Measurements from ENCODE around the gene PRKCSH. TPM values are rescaled to one million over a fixed set of nuclear protein-coding genes. Genes with fewer than 3 reads are reported as not detected.

Gene PRKCSH
- total RNA-seq, 8 experiments from 2014 or later, result 160 to 255 (median 196) TPM

DNA sequence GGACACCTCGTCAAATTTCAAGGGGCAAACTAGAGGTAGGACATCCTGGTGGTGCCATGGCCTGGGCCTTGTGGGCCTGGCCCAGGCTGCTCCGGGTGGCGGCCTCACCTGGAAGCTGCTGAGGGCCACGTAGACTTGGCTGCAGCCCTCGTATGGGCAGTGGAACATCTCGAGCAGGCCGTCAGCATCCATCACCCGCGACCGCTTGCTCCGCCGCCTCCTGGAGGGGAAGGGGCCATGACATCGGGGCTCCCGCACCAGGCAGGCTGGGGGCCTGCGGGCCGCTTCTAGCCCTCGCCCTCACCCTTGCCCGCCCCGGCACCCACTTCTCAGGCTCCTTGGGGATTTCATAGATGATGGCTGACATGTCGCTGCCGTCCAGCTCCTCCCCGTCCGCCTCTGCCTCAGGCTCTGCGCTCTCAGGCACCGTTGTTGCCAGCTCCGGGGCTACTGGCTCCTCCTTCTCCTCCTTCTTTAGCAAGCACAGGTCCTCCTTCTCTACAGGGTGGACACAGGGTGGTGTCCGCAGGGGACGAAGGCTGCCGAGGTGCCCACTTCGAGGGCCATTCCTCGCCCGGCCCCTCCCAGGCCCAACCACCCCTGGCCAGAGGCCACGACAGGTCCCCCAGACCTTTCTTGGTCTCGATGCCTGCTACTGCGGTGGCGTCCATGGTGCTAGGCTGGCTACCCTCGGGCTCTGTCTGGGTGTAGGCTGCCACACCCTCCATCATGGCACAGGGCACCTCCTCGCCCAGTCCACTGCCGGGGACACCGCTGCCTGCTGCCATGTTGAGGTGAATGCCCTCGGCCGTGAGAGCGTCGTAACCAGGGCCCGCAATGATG lies 51.4 kb downstream of the PRKCSH start:
- ATAC-seq (replicated peaks in 6 of 8), result no peak
- H3K4me3 ChIP-seq, result no peak overlapping the region
- in situ Hi-C loops (cut with MboI; ENCODE audit: low pct_unique_long_range_greater_than_20kb in 2 of 9, low sequenced_read_pairs in 9 of 9, unreplicated experiment in 9 of 9), result loop anchor here in 3 of 9 experiments (25.0 kb wide), 1 partner anchor 200 kb away; the partner anchor contains the start of gene TSPAN16 (in 3 of the 3)
- H3K4me1 ChIP-seq (replicated peaks in 1 of 2), result peaks cover 0 to 2% of the 10 kb centered on the region in 2 donors
- no peak overlapping the region for H3K27ac ChIP-seq
- 0 to 100% (median 94%) methylated on average over 1 to 5 of the region's 45 CpGs; no CpG with 5 or more reads in 3 of the 10 experiments for WGBS, 10 experiments

DNA sequence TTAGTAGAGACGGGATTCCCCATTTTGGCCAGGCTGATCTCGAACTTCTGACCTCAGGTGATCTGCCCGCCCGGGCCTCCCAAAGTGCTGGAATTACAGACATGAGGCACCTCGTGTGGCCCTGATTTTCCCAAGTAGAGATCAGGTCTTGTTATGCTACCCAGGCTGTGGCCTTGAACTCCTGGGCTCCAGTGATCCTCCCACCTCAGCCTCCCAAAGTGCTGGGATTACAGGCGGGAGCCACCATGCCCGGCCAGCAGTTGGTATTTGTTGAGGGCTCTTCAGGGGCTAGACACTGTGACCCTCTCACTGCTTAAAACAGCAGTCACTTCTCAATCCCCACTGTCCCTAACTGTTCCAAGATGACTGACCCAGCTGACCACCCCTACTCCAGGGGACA lies 53.9 kb downstream of the PRKCSH start:
- no peak overlapping the region for H3K4me3 ChIP-seq
- no peak for ATAC-seq (replicated peaks in 6 of 8)
- WGBS, 10 experiments, result 80 to 100% (median 100%) methylated on average over 1 to 4 of the region's 7 CpGs; no CpG with 5 or more reads in 4 of the 10 experiments
- H3K4me1 ChIP-seq (replicated peaks in 1 of 2), result no peaks in the 10 kb centered on the region
- no peak overlapping the region for H3K27ac ChIP-seq
- in situ Hi-C loops (cut with MboI; ENCODE audit: low pct_unique_long_range_greater_than_20kb in 2 of 9, low sequenced_read_pairs in 9 of 9, unreplicated experiment in 9 of 9), result loop anchor here in 3 of 9 experiments (25.0 kb wide), 1 partner anchor 202 kb away; the partner anchor contains the start of gene TSPAN16 (in 3 of the 3)

DNA sequence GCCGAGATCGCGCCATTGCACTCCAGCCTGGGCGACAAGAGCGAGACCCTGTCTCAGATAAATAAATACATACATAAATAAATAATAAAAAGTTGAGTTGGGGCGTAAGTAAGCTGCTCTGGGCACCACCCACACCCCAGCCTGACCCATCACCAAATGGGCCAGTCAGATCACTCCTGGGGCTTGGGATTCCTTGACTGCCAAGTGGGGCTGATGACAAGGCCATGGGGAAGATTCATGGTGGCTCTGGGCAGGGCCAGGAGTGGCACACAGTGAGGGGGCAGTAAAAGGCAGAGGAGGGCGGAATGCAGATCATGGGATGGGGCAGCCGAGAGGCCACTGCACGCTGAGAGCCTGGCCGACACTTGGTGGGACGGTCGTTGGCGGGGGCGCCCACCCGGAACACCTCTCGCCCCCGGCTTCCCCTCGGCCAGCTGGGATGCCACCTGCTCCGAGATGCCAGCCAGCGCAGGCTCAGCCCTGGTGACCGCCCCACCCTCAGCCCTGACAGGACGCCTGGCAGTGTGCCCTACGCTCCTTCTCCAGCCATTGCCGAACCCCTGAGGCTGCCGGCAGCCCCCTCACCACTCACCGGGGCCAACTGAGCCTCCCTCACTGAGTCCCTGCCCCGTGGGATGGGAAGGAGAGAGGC lies 59.3 kb downstream of the PRKCSH start:
- peak in 1 of 8 experiments; percentile 11 for ATAC-seq (replicated peaks in 6 of 8)
- Histone ChIP-seq H3K27ac (no peak overlapping the region), H3K4me3 (no peak overlapping the region), H3K4me1 (replicated peaks in 1 of 2) (no peaks in the 10 kb centered on the region)
- 33 to 100% (median 80%) methylated on average over 1 to 12 of the region's 27 CpGs; no CpG with 5 or more reads in 3 of the 10 experiments for WGBS, 10 experiments
- in situ Hi-C loops (cut with MboI; ENCODE audit: low pct_unique_long_range_greater_than_20kb in 2 of 9, low sequenced_read_pairs in 9 of 9, unreplicated experiment in 9 of 9), result loop anchor here in 3 of 9 experiments (25.0 kb wide), 1 partner anchor 207 kb away; the partner anchor contains the start of gene TSPAN16 (in 3 of the 3)

DNA sequence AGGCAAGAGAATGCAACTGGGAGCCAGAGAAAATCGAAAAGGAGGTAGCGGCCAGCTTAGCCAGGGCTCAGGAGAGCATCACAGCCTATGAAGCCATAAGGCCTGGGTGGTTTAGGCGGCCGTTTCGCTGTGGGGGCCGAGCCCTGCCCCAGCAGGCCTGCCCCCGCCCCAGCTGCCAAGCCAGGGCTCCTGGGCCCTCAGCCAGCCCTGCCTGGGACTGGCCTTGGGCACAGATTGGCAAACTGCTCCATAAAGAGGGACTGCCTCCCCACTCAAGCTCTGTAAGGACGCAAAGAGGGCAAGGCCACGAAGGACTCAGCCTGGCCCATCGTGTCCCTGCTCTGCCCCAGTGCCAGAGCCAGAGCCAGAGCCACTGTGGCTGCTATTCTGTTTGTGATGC lies 60.0 kb downstream of the PRKCSH start:
- ATAC-seq (replicated peaks in 6 of 8), result peak in 2 of 8 experiments; percentile 2 to 3
- 79 to 100% (median 89%) methylated on average over 2 to 7 of the region's 10 CpGs; no CpG with 5 or more reads in 2 of the 10 experiments for WGBS, 10 experiments
- H3K4me3 ChIP-seq, result no peak overlapping the region
- in situ Hi-C loops (cut with MboI; ENCODE audit: low pct_unique_long_range_greater_than_20kb in 2 of 9, low sequenced_read_pairs in 9 of 9, unreplicated experiment in 9 of 9), result loop anchor here in 3 of 9 experiments (25.0 kb wide), 1 partner anchor 208 kb away; the partner anchor contains the start of gene TSPAN16 (in 3 of the 3)
- no peaks in the 10 kb centered on the region for H3K4me1 ChIP-seq (replicated peaks in 1 of 2)
- H3K27ac ChIP-seq, result no peak overlapping the region

DNA sequence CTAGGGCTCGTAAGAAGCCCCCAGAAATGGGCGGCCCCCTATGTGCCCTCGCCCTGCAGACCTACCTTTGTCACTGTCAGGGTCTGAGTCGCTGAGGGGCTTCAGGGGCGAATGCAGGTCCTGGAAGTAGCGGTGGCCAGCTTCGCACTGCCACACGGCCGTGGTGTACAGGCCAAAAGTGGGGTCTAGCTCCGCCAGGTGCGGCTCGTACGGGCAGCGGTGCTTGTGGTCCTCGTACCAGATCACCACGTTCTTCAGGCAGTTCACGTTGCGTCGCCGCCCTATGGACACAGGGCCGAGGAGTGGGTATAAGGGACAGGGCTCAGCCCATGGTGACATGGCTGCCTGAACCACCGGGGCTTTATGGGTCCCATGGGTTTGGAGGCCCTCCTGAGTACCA lies 60.5 kb downstream of the PRKCSH start:
- in situ Hi-C loops (cut with MboI; ENCODE audit: low pct_unique_long_range_greater_than_20kb in 2 of 9, low sequenced_read_pairs in 9 of 9, unreplicated experiment in 9 of 9), result loop anchor here in 3 of 9 experiments (25.0 kb wide), 1 partner anchor 209 kb away; the partner anchor contains the start of gene TSPAN16 (in 3 of the 3)
- H3K4me1 ChIP-seq (replicated peaks in 1 of 2), result no peaks in the 10 kb centered on the region
- peak in 4 of 8 experiments; percentile 5 to 25 (median 10) for ATAC-seq (replicated peaks in 6 of 8)
- 80 to 100% (median 100%) methylated on average over 1 to 9 of the region's 22 CpGs; no CpG with 5 or more reads in 3 of the 10 experiments for WGBS, 10 experiments
- no peak overlapping the region for H3K4me3 ChIP-seq
- H3K27ac ChIP-seq, result no peak overlapping the region

DNA sequence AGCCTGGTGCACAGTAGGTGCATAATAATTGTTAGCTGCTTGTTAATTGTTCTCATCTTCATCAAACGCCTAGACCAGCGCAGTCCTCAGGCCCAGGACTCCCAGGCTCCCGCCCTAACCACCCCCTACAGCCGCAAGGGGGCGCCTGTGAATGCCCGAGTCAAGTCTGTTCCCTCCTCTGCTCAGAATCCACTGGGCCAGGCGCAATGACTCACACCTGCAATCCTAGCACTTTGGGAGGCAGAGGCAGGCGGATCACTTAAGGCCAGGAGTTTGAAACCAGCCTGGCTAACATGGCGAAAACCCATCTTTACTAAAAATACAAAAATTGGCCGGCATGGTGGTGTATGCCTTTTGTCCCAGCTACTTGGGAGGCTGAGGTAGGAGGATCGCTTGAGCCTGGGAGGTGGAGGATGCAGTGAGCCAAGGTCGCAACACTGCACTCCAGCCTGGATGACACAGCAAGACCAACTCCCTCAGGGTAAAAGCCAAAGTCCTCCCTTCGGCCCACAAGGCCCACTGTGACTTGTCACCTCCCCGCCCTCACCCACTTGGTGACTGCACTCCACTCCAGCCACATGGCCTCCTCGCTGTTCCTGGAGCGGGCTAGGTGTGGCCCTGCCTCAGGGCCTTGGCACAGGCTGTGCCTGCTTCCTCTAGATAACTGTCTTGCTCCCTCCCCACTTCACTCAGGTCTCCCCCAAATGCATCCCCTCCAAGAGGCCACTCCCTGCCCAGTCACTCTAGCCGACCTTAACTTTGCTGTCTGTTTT lies 61.1 kb downstream of the PRKCSH start:
- 25 to 100% (median 73%) methylated on average over 1 to 7 of the region's 17 CpGs; no CpG with 5 or more reads in 4 of the 10 experiments for WGBS, 10 experiments
- H3K4me1 ChIP-seq (replicated peaks in 1 of 2), result no peaks in the 10 kb centered on the region
- H3K4me3 ChIP-seq, result no peak overlapping the region
- H3K27ac ChIP-seq, result no peak overlapping the region
- ATAC-seq (replicated peaks in 6 of 8), result peak; percentile 54 to 99 (median 70)
- in situ Hi-C loops (cut with MboI; ENCODE audit: low pct_unique_long_range_greater_than_20kb in 2 of 9, low sequenced_read_pairs in 9 of 9, unreplicated experiment in 9 of 9), result loop anchor here in 3 of 9 experiments (25.0 kb wide), 1 partner anchor 209 kb away; the partner anchor contains the start of gene TSPAN16 (in 3 of the 3)

DNA sequence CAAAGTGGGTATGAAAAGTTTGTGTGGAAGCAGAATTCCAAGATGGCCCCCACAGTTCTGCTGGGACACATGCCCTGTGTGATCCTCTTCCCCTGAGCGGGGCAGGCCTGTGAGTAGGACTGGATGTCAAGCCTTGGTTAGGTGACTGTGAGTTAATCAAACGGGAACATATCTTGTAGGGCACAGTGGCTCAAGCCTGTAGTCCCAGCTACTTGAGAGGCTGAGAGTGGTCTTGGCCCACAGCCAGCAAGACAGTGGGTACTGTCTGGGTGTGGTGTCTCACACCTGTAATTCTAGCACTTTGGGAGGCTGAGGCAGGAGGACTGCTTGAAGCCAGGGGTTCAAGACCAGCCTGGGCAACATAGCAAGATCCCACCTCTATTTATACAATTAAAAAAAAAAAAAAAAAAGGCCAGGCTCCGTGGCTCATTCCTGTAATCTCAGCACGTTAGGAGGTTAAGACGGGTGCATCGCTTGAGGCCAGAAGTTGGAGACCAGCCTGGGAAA lies 63.8 kb downstream of the PRKCSH start:
- H3K4me1 ChIP-seq (replicated peaks in 1 of 2), result peaks cover 0 to under 1% of the 10 kb centered on the region in 2 donors
- no peak for ATAC-seq (replicated peaks in 6 of 8)
- no peak overlapping the region for H3K27ac ChIP-seq
- no peak overlapping the region for H3K4me3 ChIP-seq
- in situ Hi-C loops (cut with MboI; ENCODE audit: low pct_unique_long_range_greater_than_20kb in 2 of 9, low sequenced_read_pairs in 9 of 9, unreplicated experiment in 9 of 9), result loop anchor here in 3 of 9 experiments (25.0 kb wide), 1 partner anchor 212 kb away; the partner anchor contains the start of gene TSPAN16 (in 3 of the 3)
- 50 to 100% (median 97%) methylated on average over 1 to 5 of the region's 6 CpGs; no CpG with 5 or more reads in 3 of the 10 experiments for WGBS, 10 experiments

DNA sequence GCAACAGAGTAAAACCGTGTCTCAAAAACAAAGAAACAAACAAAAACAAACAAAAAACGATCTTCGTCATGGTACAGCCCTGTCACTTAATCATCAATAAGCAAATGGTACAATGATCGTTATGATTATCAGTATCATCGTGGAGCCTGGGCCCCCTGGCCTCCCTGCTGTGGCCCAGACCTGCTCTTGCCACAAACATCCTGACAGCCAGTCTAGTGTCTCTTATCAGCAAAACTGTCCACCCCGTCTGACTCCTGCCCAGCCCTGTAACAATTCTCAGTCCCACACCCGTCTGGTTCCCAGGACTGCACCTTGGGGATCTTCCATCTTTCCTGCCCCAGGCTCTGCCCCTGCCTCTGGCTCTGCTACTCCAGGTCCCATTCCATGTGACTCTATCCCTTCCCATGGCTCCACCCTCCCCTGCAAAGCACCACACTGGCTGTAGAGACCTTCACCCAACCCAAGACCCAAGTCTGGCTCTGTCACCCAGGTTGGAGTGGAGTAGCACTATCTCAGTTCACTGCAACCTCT lies 64.5 kb downstream of the PRKCSH start:
- WGBS, 10 experiments, result 60 to 100% (median 86%) methylated on average over 1 to 6 of the region's 7 CpGs; no CpG with 5 or more reads in 3 of the 10 experiments
- no peak for ATAC-seq (replicated peaks in 6 of 8)
- H3K4me1 ChIP-seq (replicated peaks in 1 of 2), result peaks cover 0 to 5% of the 10 kb centered on the region in 2 donors
- no peak overlapping the region for H3K4me3 ChIP-seq
- in situ Hi-C loops (cut with MboI; ENCODE audit: low pct_unique_long_range_greater_than_20kb in 2 of 9, low sequenced_read_pairs in 9 of 9, unreplicated experiment in 9 of 9), result loop anchor here in 3 of 9 experiments (25.0 kb wide), 1 partner anchor 213 kb away; the partner anchor contains the start of gene TSPAN16 (in 3 of the 3)
- H3K27ac ChIP-seq, result no peak overlapping the region

Other genes with a start within 250 kb of the PRKCSH start
- gene KANK2, start 238.1 kb upstream of the PRKCSH start, total RNA-seq, result 10 to 100 TPM in 5 of 8 experiments, 1 to 10 TPM in 3; 3.3 to 82.6 (median 30.3) TPM
- under 1 TPM in 2 of 8 experiments, not detected in 6; 0.49 to 0.85 TPM for gene ANGPTL8, start 196.0 kb upstream of the PRKCSH start, total RNA-seq
- 10 to 100 TPM in 6 of 8 experiments, 1 to 10 TPM in 2; 5.4 to 60.0 (median 14.7) TPM for gene DOCK6, start 173.1 kb upstream of the PRKCSH start, total RNA-seq
- gene TSPAN16, start 139.5 kb upstream of the PRKCSH start, total RNA-seq, result not detected
- gene RAB3D, start 96.0 kb upstream of the PRKCSH start, total RNA-seq, result 10 to 100 TPM in 4 of 8 experiments, 1 to 10 TPM in 4; 7.6 to 21.6 (median 10.7) TPM
- 100 to 1,000 TPM in 3 of 8 experiments, 10 to 100 TPM in 5; 72.1 to 148 (median 92.9) TPM for gene TMEM205, start 89.4 kb upstream of the PRKCSH start, total RNA-seq
- 10 to 100 TPM in 5 of 8 experiments, 1 to 10 TPM in 3; 4.4 to 22.3 (median 14.4) TPM for gene CCDC159, start 89.1 kb upstream of the PRKCSH start, total RNA-seq
- 10 to 100 TPM; 21.5 to 46.5 (median 28.0) TPM for gene PLPPR2, start 80.2 kb upstream of the PRKCSH start, total RNA-seq
- 1 to 10 TPM; 1.7 to 4.0 (median 2.2) TPM for gene SWSAP1, start 61.0 kb upstream of the PRKCSH start, total RNA-seq
- 1 to 10 TPM; 1.7 to 6.1 (median 3.4) TPM for gene EPOR, start 51.3 kb upstream of the PRKCSH start, total RNA-seq
- gene RGL3, start 16.3 kb upstream of the PRKCSH start, total RNA-seq, result 1 to 10 TPM in 5 of 8 experiments, under 1 TPM in 3; 0.60 to 3.1 (median 1.2) TPM
- 1 to 10 TPM in 5 of 8 experiments, under 1 TPM in 3; 0.45 to 5.1 (median 1.6) TPM for gene ODAD3, start 514 bp upstream of the PRKCSH start, total RNA-seq
- gene ELAVL3, start 45.4 kb downstream of the PRKCSH start, total RNA-seq, result 10 to 100 TPM in 5 of 8 experiments, under 1 TPM in 3; 0.22 to 95.6 (median 47.7) TPM
- 10 to 100 TPM in 3 of 8 experiments, 1 to 10 TPM in 5; 2.5 to 12.8 (median 8.4) TPM for gene ZNF653, start 70.2 kb downstream of the PRKCSH start, total RNA-seq
- gene ECSIT, start 93.5 kb downstream of the PRKCSH start, total RNA-seq, result 10 to 100 TPM; 20.9 to 56.9 (median 47.6) TPM
- gene CNN1, start 103.2 kb downstream of the PRKCSH start, total RNA-seq, result 10 to 100 TPM in 1 of 8 experiments, 1 to 10 TPM in 6, under 1 TPM in 1; 0.55 to 11.5 (median 1.6) TPM
- 10 to 100 TPM; 48.1 to 93.5 (median 58.2) TPM for gene ELOF1, start 123.6 kb downstream of the PRKCSH start, total RNA-seq
- 10 to 100 TPM in 1 of 8 experiments, 1 to 10 TPM in 5, under 1 TPM in 2; 0.29 to 10.1 (median 2.4) TPM for gene ACP5, start 142.0 kb downstream of the PRKCSH start, total RNA-seq
- gene ZNF627, start 161.8 kb downstream of the PRKCSH start, total RNA-seq, result 10 to 100 TPM in 7 of 8 experiments, 1 to 10 TPM in 1; 6.8 to 55.7 (median 42.5) TPM

All from motor neuron (in vitro differentiated cells).